SW 1271 (cell line): Measurements from ENCODE around the gene USO1.
"Not testable (repeated sequence)": the region's sequence is repeated elsewhere in the genome, so short reads cannot be mapped to it uniquely, and the experiment has no call there.

Experiments used
- DNase-seq, 2 experiments: peaks; one replicate each; lab custom pipeline; 2025; lab: John Stamatoyannopoulos, UW

Gene USO1

DNA sequence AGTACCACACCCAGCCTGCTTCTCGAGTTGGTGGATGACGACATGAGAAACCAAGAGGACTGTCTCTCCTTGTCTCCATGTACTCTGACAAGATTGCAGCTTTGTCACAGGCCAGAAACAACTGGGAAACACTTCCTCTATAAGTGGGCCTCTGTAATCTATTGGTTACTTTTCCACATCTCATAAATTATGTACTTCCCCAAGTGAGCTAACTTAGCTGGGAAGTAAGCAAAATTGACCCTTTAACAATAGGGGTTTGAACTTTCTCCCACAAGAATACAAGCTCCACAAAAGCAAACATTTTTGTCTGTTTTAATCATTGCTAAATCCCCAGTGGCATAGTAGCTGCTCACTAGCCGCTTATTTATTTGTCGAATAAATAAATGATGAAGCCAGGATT lies 14.1 kb upstream of the USO1 start:
- no peak for DNase-seq

DNA sequence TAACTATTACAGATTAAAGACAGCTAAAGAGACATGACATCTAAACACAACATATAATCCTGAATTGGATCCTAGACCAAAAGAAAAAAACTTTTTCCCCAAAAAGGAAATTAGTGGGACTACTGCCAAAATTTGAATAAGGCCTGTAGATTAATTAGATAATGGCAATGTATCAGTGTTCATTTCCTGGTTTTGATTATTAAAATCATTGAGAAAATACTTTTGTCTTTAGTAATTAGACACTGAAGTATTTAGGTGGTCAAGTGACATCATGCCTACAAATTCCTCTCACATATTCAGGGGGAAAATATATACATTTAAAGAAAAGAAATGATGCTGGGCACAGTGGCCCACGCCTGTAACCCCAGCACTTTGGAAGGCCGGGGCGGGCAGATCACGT lies 10.4 kb upstream of the USO1 start:
- DNase-seq = no peak

DNA sequence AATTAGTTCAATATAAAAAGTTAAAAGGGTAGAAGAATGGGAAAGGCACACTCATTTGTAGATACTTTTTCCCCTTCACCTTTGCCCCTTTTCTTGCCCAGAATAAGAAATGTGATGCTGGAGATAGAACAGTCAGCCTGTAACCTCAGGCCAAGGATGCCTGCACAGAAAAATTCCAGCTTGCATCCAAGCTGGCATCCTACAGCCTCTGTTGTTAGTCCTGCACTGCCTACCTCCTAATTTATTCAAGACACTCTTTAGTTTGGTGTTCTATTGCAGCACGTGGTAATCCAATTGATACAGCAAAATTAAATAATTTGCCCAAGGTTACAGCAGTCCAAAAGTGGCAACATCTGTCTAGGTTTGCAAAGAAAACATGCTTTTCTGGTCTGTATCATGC lies 9.7 kb upstream of the USO1 start:
- no peak for DNase-seq

DNA sequence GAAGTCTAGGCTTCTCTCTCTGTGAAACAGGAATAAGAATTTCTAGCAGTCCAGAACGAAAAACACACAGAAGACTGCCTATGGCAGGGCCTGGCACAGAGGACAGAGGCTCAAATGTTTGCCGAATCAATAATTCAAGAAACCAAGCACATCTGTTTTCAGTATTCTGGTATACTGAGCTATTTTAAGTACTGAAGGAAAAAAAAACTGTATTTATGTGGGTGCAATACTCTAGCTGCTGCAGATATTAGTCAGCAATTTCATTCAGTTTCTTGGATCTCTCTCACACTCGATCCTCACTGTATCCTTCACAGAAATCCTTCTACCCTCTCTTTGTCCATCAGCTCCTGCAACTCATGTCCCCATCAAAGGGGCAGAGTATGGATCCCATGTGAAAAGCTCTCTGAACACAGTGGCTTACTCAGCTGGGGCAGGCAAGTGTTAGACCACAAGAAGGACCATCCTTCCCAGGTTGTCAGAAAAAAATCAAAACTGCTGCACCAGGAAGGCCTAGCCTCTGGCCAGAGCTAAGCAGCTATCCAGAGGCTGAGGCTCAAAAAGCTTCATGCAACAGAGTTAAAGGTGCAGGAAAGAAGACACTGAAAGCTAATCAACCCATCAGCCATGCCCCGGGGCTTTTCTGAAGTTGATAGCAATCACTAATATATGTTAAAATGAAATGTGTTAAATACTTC lies 9.1 kb upstream of the USO1 start:
- no peak for DNase-seq

DNA sequence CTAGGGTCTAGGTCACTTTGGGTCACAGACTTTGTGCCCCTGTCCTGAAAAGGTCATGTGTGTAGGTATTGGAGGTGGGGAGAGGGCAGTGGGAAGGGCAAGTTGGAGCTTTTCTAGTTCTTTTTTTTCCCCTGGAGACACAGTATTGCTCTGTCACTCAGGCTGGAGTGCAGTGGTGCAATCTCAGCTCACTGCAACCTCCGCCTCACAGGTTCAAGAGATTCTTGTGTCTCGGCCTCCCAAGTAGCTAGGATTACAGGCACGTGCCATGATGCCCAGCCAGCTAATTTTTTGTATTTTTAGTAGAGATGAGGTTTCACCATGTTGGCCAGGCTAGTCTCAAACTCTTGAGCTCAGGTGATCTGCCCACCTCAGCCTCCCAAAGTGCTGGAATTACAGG lies 8.3 kb upstream of the USO1 start:
- not testable (repeated sequence) for DNase-seq

DNA sequence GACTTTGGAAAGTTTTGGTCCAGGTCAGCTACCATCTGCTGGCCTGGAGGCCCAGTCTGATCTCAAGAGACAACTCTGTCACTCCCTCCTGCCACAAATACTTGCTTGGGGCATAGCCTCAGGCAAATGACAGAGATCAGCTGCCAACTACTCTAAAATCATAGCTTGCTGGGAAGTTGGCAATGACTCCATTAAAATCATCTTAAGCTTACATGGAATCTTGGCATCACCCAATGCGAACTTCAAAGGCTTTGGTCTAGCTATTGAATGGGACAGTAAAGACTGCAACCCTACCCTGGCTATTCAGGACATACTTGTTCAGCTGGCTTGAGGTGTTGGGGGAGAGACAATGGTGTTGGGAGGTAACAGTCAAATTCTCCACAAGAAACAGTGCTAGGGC lies 7.0 kb upstream of the USO1 start:
- no peak for DNase-seq

DNA sequence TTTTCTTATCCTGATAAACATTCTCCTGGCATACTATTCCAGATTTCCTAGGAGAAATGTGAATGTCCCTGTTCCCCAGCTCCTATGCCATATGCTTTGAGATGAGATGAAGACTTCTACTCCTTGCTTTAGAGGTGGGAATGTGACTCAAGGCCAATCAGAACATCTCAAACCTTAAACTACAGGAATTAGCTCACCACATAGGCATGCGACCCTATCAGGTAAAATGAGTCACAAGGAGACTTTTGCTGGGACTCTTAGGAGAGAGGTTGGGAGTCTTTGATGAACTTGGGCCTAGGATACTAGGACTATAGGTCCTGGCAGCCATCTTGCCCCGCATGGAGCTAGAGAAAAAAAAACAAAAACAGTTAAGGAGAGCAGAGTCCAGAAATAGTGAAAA lies 5.8 kb upstream of the USO1 start:
- DNase-seq = no peak

DNA sequence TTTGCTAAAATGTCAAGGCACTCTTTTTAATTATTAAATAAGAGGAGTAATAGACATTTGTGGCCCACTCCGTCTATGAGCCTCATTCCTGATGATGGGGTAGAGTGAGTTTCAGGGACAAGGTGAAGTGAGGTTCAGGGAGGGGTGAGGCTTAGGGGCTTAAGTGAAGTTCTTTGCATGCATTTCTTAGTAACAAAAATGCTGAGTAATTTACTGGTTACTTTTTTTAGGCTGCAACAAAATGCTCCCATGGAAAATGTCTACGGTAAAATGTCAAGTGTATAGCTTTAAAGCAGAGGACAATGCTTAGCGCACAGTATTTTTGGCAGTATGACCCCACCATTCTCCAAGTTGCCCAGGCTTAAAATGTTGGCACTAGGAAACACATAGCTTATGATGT lies 2.0 kb upstream of the USO1 start:
- DNase-seq = no peak

DNA sequence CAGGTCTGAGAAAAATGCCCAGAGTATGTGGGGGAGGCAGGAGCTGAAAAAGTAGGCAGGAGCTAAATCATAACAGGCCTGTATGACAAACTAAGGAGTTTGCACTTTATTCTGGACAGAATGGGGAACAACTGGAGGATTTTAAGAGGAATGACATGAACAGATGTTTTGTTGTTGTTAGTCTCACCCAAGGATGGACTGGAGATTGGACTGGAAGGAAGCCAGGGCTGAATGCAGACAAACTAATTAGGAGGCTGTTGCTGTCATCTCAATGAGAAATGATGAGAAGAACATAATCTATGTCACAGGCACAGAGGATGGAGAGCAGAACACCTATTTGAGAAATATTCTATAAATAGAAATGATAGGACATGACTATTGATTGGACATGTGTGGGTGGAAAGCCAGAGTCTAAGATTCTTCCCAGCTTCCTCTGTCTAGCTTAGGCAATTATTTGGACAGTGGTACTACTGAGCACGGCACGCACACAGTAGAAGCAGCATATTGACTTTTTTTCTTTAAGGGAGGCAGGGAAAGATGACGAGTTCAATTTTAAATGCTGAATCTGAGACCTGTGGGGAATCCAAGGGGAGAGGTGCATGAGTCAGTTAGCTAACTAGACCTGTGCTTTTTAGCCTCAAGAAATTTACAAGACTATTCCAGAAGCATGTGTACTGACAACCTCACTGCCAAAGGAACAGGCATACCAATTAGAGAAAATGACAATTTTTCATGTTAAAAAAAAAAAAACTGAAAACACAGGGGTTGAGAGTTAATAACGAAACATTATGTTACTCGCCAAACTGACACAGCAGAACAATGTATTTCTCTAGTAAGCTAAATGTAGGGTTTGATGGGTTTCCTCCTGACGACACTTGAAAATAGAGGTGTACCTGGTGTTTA lies 963 bp upstream of the USO1 start:
- no peak for DNase-seq

DNA sequence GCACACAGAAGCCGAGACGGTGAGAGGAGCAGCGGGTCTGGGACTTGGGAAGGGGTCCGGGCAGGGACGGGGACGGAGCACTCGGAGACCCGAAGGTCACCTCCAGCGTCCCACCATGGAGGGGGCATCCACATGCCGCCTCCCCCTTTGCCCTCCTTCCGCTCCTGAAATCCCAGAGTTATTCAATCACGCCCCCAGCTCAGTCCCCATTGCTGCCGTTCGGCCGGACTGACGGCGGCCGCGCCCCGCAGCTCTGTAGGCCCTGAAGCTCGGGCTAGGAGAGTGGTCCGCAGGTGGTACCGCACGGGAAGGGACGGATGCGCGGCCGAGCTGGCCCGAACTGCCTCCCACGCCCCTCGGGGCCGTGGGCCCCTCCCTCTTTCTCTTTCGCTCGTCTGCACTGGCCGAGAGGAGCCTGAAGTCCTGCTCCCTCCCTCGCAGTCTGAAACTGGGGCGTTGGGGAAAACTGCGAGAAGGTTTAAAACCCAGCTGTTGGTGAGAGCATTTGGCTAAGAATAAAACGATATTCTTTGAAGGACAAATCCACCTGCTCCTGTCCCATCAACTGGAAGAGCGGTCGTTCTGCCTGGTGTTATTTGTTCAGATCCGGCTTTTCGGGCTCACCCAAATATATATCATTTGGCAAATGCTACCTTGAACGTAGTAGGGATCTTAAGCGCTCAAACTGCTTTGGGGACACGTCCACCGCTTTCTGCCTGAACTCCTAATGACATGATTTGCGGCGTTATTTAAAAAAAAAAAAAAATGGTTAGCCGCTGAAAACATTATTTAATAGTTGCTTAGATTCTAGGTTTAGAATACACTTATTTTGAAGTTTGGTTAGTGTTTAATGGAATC lies 719 bp downstream of the USO1 start:
- DNase-seq = peak; percentile 18 to 46

DNA sequence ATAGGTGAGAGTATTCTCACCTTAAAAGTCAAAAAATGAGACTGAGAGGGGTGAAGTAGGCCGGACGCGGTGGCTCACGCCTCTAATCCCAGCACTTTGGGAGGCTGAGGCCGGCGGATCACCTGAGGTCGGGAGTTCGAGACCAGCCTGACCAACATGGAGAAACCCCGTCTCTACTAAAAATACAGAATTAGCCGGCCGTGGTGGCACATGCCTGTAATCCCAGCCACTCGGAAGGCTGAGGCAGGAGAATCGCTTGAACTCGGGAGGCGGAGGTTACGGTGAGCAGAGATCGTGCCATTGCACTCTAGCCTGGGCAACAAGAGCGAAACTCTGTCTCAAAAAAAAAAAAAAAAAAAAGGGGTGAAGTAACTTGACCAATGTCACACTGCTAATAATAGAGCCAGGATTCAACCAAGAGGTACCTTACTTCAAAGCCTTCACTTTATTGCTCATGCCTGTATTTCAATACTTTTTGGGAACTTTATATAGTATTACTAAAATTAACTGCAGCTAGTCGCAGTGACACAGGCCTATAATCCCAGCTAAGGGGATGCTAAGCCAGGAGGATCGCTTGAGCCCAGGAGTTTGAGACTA lies 1.7 kb downstream of the USO1 start:
- DNase-seq = not testable (repeated sequence)

DNA sequence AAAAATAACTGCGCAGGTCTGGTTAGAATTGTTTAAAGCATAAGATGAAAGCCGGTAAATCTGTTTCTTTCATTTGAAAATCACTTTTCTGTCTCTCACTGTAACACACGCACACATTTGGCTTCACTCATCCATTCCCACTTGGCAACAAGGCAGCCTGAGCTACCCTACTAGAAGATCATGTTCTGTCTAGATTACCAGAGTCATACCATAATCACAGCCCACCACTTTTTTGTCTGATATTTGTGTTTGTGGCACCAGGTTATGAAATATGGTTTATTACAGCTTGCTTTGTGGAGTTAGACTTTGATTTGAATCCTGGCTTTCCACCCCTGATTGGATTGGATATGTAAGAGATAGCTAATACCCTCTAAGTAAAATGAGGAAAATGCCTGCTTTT lies 2.2 kb downstream of the USO1 start:
- no peak for DNase-seq

DNA sequence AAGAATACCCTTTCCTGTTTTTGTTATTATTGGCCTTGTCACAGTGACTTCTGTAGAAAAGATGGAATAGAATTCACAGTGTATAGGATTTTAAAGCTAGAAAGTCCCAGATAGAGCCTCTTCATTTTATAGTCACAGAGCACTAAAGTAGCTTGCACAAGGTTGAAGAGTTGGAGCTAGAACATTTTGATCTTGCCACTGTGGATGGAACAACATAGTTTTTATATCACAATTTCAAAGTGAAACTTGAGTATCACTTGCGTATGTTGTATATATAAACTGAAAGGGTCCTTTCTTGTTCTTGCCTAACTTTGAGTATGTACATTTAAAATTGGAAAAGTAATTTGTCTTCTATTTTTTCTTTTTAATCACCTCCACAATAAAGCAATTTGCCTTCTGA lies 2.7 kb downstream of the USO1 start:
- no peak for DNase-seq

DNA sequence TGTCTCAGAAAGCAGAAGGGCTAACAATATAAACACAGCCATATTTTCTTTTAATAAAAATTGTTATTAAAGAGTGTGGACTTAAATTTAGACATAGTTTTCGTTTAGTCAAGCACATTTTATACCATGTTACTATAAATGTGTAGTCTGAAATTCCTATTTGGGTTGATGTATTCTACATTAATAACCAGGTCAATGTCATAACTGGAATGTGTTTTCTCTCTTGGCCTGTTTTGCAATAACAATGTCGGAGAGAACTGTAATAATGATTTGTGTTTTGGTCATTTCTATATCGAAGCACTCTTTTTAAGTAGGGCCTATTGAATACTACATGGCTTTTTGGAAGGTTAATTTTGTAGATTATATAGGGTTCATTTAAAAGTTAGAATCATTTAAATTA lies 5.5 kb downstream of the USO1 start:
- DNase-seq = no peak

DNA sequence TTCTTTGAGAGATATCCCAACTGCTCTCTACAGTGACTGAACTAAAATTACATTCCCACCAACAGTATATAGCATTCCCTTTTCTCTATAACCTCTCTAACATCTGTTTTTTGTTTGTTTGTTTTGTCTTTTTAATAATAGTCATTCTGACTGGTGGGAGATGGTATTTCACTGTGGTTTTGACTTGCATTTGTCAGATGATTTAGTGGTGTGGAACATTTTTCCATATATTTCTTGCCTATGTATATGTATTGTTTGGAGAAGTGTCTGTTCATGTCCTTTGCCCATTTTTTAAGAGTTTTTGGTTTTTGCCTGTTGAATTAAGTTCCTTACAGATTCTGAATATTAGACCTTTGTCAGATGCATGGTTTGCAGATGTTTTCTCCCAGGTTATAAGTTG lies 9.0 kb downstream of the USO1 start:
- no peak for DNase-seq

DNA sequence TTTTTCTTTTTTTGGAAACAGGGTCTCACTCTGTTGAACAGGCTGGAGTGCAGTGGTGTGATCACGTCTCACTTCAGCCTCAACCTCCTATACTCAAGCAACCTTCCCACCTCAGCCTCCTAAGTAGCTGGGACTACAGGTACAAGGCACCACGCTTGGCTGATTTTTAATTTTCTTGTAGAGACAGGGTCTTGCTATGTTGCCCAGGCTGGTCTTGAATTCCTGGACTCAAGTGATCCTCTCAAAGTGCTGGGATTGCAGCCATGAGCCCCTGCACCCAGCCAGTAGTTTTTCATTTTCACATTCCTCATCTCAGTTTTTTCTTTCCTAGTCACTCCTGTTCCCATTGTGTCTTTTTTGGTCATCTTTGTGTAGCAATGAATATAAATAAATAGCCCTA lies 11.1 kb downstream of the USO1 start:
- DNase-seq = no peak

DNA sequence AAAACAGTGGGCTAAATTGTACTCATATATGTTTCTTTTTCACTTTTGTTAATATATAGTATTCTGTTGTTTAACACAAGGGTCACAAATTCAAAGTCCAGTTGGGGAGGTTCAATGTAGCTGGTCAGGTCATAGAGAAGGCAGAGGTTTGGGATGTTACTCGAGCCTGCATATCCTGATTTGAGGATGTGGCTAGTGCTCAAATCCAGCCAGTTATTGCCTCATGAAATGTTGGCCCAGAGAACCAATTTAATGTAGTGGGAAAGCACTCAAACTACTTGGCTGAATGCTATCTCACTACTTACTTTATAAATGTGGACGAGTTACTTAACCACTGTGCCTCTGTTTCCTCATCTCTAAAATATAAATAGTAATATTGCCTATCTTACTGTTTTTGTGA lies 12.5 kb downstream of the USO1 start:
- DNase-seq = no peak

DNA sequence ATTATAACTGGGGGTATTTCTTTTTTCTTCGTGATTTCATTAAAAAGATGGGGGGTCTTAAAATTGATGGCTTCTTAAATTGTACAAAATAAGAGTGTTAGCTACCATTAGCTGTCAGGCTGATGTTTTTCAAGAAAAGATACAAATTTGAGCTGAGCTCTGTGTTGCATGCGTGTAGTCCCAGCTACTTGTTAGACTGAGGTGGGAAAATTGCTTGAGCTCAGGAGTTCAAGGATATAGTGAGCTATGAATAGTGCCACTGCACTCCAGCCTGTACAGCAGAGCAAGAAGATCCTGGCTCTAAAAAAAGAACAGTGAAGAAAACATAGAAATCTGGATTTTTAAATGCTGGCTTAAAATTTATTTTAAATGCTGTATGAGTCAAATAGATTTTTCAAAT lies 13.0 kb downstream of the USO1 start:
- no peak for DNase-seq

DNA sequence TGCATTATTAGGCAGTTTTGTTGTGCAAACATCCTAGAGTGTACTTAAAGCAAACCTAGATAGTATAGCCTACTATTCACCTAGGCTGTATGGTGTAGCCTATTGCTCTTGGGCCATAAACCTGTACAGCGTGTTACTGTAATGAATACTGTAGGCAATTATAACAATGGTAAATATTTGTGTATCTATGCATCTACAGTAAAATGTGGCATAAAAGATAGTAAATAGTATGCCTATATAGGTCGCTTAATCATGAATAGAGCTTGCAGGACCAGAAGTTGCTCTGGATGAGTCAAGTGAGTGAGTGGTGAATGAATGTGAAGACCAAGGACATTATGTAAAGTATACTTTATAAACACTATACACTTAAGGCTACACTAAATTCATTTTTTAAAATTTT lies 16.6 kb downstream of the USO1 start:
- no peak for DNase-seq

DNA sequence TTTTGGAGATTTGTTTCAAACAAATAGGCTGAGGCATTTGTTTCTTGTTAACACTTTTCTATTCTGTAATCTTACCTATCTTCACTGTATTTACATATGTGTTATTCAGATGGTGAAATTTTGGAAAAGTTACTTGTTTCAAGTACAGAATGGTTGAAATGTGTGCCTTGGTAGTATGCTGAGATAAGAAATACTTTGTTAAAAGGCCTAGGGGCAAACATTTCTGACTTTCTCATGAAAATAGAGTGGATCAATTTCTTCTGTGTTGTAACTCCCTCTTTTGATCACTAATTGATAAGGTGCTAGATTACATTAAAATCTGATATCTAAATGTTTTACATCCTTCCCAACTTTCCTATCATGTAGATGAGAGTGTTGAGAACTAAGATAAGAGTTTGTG lies 18.1 kb downstream of the USO1 start:
- DNase-seq = no peak

DNA sequence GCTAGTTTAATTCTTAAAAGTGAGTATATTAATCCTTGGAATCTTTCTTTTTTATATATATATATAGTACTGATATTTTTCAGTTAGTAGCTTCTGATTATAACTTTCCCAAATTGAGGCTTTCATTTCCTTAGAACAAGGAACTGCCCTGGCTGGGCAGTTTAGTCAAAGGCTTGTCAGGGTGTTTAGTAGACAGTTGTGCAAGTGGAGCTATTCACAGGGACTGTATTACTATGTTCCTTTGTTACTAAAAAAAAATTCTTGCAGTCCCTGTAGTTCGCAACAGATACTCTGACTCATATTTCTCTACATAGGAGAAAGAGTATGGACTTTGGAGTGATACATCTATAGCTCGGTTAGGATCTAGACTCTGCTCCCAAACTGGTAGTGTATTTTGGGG lies 20.8 kb downstream of the USO1 start:
- DNase-seq = no peak

DNA sequence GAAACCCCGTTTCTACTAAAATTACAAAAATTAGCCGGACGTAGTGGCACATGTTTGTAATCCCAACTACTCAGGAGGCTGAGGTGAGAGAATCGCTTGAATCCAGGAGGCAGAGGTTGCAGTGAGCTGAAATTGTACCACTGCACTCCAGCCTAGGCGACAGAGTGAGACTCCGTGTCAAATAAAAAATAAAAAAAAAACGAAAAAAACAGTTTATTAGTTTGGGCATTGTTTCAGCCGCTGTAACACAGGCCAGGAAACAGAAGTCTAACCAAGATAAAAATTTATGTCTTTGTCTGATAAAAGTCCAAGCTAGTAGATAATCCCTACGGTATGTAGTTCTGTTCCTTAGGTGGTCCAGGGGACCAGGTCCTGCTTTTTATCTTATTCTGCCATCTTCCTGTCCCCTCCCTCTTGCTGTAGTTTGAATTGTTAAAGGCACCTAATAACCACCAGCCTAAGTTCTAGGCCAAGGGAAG lies 21.4 kb downstream of the USO1 start:
- no peak for DNase-seq
